Measurements from ENCODE around the gene CTTNBP2. TPM values are rescaled to one million over a fixed set of nuclear protein-coding genes. Genes with fewer than 3 reads are reported as not detected.

The CTTNBP2 gene
- polyA plus RNA-seq, 1 donor from 2014 or later, result not detected

GRCh38 chr7:117793976-117794375 is 79.3 kb downstream of the CTTNBP2 start:
- Mint-ChIP-seq H3K4me1 (peaks cover 0 to 4% (median 3%) of the 10 kb centered on the region in 3 donors), H3K9me3 (peaks cover 0 to 2% (median 0%) of the 10 kb centered on the region in 3 donors), H3K36me3 (no peaks in the 10 kb centered on the region), H3K4me3 (no peak overlapping the region), H3K27ac (no peak overlapping the region), H3K27me3 (peaks cover 20% of the 10 kb centered on the region)

- H3K9me3 Mint-ChIP-seq, result peaks cover 0 to 2% (median 0%) of the 10 kb centered on the region in 3 donors
- H3K36me3 Mint-ChIP-seq, result no peaks in the 10 kb centered on the region
- no peak overlapping the region for H3K4me3 Mint-ChIP-seq
- peaks cover 0 to 4% (median 3%) of the 10 kb centered on the region in 3 donors for H3K4me1 Mint-ChIP-seq
- H3K27me3 Mint-ChIP-seq, result peaks cover 20% of the 10 kb centered on the region
- H3K27ac Mint-ChIP-seq, result no peak overlapping the region
Measured at GRCh38 chr7:117793521-117793920, 79.7 kb downstream of the CTTNBP2 start.

GRCh38 chr7:117791877-117792780 is 81.1 kb downstream of the CTTNBP2 start:
- peaks cover 0 to 4% (median 3%) of the 10 kb centered on the region in 3 donors for H3K4me1 Mint-ChIP-seq
- no peak overlapping the region for H3K4me3 Mint-ChIP-seq
- H3K36me3 Mint-ChIP-seq, result no peaks in the 10 kb centered on the region
- H3K27me3 Mint-ChIP-seq, result peaks cover 16% of the 10 kb centered on the region
- peaks cover 0 to 2% (median 0%) of the 10 kb centered on the region in 3 donors for H3K9me3 Mint-ChIP-seq
- no peak overlapping the region for H3K27ac Mint-ChIP-seq

DNA sequence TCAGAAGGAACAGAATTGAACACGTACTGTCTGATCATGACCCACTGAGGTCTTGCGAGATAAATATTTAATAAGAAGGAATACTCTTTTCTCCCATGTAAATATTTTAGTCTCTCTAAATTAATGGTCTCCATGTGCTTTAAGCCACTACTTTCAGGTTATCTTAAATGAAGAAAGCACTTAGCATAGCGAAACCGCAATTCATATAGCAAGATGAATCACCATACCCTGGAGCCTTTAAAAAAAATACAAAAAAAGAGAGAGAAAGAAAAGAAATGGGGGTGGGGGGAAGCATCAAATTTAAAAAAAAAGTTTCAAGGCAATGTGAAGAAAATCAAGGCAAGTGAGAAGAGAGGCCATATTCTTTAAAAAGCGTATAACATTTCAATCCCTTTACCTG is 82.5 kb downstream of the CTTNBP2 start:
- peaks cover 11% of the 10 kb centered on the region for H3K27me3 Mint-ChIP-seq
- H3K4me1 Mint-ChIP-seq, result peaks cover 0 to 4% (median 3%) of the 10 kb centered on the region in 3 donors
- H3K36me3 Mint-ChIP-seq, result no peaks in the 10 kb centered on the region
- H3K9me3 Mint-ChIP-seq, result peaks cover 0 to 2% (median 0%) of the 10 kb centered on the region in 3 donors
- no peak overlapping the region for H3K4me3 Mint-ChIP-seq
- H3K27ac Mint-ChIP-seq, result no peak overlapping the region

DNA sequence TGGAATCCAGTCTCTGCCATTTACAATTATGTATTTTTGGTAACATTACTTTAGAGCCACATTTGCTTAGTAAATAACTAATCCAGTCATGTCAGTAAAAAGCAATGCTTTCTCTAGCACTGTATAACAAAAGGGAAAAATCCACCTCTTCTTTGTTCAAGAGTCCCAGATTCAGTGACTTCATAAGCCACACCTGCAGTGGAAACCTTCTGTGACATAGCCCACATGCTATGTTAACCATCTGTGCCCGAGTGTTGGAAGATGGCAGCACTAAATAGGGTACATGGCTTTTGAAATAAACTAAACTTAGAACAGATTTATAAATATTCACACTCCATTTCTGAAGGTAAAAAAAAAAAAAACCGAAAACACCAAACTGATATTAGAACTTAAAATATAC is 83.0 kb downstream of the CTTNBP2 start:
- Mint-ChIP-seq H3K4me3 (no peak overlapping the region), H3K4me1 (peaks cover 0 to 4% (median 3%) of the 10 kb centered on the region in 3 donors), H3K9me3 (peaks cover 0 to 2% (median 0%) of the 10 kb centered on the region in 3 donors), H3K27ac (no peak overlapping the region), H3K27me3 (peaks cover 8% of the 10 kb centered on the region), H3K36me3 (no peaks in the 10 kb centered on the region)

DNA sequence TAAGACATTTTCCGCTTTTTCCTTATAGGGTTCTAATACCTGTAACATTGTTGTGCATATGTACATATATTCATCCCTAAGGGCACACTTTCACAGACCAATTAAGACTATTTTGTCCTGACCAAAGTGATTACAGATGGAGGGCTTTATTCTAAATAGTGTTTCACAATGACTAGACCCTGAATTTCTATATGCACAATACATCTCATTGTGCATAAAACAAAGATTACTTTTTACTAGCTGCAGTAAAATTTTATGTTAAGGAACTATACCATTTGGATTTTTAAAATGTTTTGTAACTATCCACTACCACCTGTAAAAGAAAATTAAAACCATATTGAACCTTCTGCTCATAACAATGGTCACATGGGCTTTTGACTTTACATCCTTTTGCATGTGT is 87.8 kb downstream of the CTTNBP2 start:
- Mint-ChIP-seq H3K27ac (no peak overlapping the region), H3K27me3 (no peaks in the 10 kb centered on the region), H3K36me3 (no peaks in the 10 kb centered on the region), H3K9me3 (peaks cover 0 to 2% (median 0%) of the 10 kb centered on the region in 3 donors), H3K4me3 (no peak overlapping the region), H3K4me1 (no peaks in the 10 kb centered on the region)

DNA sequence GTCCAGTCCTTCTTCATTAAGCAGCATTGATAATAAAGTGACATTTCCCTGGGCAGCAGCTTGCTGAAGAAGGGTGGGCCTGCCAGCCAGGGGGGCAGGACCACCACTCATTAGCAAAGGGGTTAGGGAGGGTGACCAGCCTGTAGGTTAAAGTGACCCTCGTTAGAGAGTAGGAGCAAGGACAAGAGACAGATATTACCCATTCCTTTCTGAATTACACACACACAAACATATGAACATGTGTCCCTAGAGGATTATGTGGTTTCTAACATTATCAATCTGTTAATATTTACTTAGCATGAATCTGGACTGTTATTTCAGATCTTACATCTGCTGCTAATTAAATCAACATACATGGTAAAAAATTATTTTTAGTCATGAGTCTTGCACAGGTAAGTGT is 88.9 kb downstream of the CTTNBP2 start:
- H3K9me3 Mint-ChIP-seq, result peaks cover 0 to 2% (median 0%) of the 10 kb centered on the region in 3 donors
- H3K27me3 Mint-ChIP-seq, result no peaks in the 10 kb centered on the region
- H3K4me3 Mint-ChIP-seq, result no peak overlapping the region
- no peak overlapping the region for H3K27ac Mint-ChIP-seq
- no peaks in the 10 kb centered on the region for H3K4me1 Mint-ChIP-seq
- no peaks in the 10 kb centered on the region for H3K36me3 Mint-ChIP-seq

DNA sequence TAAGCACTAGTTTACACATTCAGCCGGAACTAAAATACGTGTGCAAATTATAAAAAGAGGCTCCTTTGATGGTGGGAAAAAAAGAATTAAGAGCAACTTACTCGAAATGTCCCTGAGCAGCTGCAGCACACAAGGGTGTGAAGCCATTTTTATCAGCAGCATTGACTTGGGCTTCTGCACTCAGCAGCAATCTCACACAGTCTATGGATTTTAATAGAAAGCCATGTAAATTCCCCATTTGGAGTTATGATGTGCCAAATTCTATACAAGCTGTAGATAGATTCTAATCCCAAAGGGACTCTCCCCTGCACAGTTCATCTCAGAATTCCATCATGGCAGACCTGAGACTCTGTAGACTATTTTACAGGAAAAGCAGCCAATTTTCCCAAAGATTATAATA is 90.5 kb downstream of the CTTNBP2 start:
- Mint-ChIP-seq H3K27ac (no peak overlapping the region), H3K27me3 (no peaks in the 10 kb centered on the region), H3K36me3 (no peaks in the 10 kb centered on the region), H3K4me3 (no peak overlapping the region), H3K4me1 (no peaks in the 10 kb centered on the region), H3K9me3 (peaks cover 0 to 2% (median 0%) of the 10 kb centered on the region in 3 donors)

DNA sequence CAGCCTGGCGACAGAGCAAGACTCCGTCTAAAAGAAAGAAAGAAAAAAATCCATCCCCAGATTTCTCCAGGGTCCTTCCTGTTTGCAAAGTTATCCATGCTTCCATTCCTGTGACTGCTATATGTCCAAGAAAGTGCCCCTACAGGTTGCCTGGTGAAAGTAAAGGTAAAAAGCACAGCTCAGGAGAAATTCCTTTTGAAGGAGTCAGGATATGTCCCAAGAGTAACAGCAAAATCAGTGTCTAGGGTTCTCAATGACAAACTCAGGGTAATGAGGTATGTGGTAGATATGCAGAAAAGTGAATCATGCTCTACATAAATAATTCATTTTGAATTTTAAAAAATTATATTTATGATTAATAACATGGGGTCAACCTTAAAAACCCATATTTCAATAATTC is 91.5 kb downstream of the CTTNBP2 start:
- no peaks in the 10 kb centered on the region for H3K27me3 Mint-ChIP-seq
- H3K27ac Mint-ChIP-seq, result no peak overlapping the region
- H3K9me3 Mint-ChIP-seq, result peaks cover 0 to 2% (median 0%) of the 10 kb centered on the region in 3 donors
- H3K36me3 Mint-ChIP-seq, result no peaks in the 10 kb centered on the region
- H3K4me3 Mint-ChIP-seq, result no peak overlapping the region
- H3K4me1 Mint-ChIP-seq, result no peaks in the 10 kb centered on the region

GRCh38 chr7:117780832-117781231 is 92.4 kb downstream of the CTTNBP2 start:
- H3K9me3 Mint-ChIP-seq, result peaks cover 0 to 3% (median 0%) of the 10 kb centered on the region in 3 donors
- no peaks in the 10 kb centered on the region for H3K36me3 Mint-ChIP-seq
- no peaks in the 10 kb centered on the region for H3K4me1 Mint-ChIP-seq
- H3K4me3 Mint-ChIP-seq, result no peak overlapping the region
- H3K27ac Mint-ChIP-seq, result no peak overlapping the region
- H3K27me3 Mint-ChIP-seq, result no peaks in the 10 kb centered on the region

GRCh38 chr7:117777335-117778142 is 95.7 kb downstream of the CTTNBP2 start:
- Mint-ChIP-seq H3K27ac (no peak overlapping the region), H3K4me3 (no peak overlapping the region), H3K9me3 (peaks cover 0 to 1% (median 0%) of the 10 kb centered on the region in 3 donors), H3K4me1 (peaks cover 0 to 7% (median 0%) of the 10 kb centered on the region in 3 donors), H3K36me3 (no peaks in the 10 kb centered on the region), H3K27me3 (no peaks in the 10 kb centered on the region)

- Mint-ChIP-seq H3K4me1 (peaks cover 0 to 7% (median 0%) of the 10 kb centered on the region in 3 donors), H3K36me3 (no peaks in the 10 kb centered on the region), H3K27ac (no peak overlapping the region), H3K9me3 (peaks cover 0 to 1% (median 0%) of the 10 kb centered on the region in 3 donors), H3K27me3 (no peaks in the 10 kb centered on the region), H3K4me3 (no peak overlapping the region)
Measured at GRCh38 chr7:117776224-117776623, 97.0 kb downstream of the CTTNBP2 start.

GRCh38 chr7:117775801-117776200 is 97.4 kb downstream of the CTTNBP2 start:
- H3K27me3 Mint-ChIP-seq, result no peaks in the 10 kb centered on the region
- no peak overlapping the region for H3K27ac Mint-ChIP-seq
- no peaks in the 10 kb centered on the region for H3K36me3 Mint-ChIP-seq
- peaks cover 0 to 7% (median 0%) of the 10 kb centered on the region in 3 donors for H3K4me1 Mint-ChIP-seq
- H3K9me3 Mint-ChIP-seq, result peaks cover 0 to 1% (median 0%) of the 10 kb centered on the region in 3 donors
- H3K4me3 Mint-ChIP-seq, result no peak overlapping the region

DNA sequence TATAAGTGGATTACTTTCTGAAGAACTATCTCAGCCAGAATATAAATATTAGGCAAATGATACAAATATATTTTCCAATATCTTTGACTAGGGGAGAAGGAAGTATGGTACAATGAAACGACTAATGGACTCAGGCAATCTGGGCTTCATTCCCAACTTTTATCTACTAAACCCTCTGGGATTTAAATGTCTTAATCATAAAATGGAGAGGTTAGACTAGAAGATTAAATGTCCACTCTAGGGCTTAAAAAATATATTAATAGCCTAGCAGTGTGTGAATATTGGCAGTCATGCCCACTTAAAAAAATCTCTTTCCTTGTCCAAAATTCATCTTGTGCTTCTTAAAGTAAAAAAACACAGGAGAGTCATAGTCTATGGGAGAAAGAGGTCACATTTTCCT is 98.3 kb downstream of the CTTNBP2 start:
- Mint-ChIP-seq H3K9me3 (peaks cover 0 to 1% (median 0%) of the 10 kb centered on the region in 3 donors), H3K4me3 (no peak overlapping the region), H3K27ac (no peak overlapping the region), H3K4me1 (peaks cover 0 to 7% (median 0%) of the 10 kb centered on the region in 3 donors), H3K27me3 (peaks cover 2% of the 10 kb centered on the region), H3K36me3 (no peaks in the 10 kb centered on the region)

GRCh38 chr7:117772421-117772820 is 100.8 kb downstream of the CTTNBP2 start:
- H3K9me3 Mint-ChIP-seq, result peaks cover 0 to 1% (median 0%) of the 10 kb centered on the region in 3 donors
- peaks cover 0 to 7% (median 0%) of the 10 kb centered on the region in 3 donors for H3K4me1 Mint-ChIP-seq
- H3K27ac Mint-ChIP-seq, result no peak overlapping the region
- no peaks in the 10 kb centered on the region for H3K36me3 Mint-ChIP-seq
- H3K4me3 Mint-ChIP-seq, result no peak overlapping the region
- H3K27me3 Mint-ChIP-seq, result peaks cover 2% of the 10 kb centered on the region
